Caco-2 (cell line): ENCODE data around the gene IRF4. TPM values are rescaled to one million over a fixed set of nuclear protein-coding genes. Genes with fewer than 3 reads are reported as not detected.

Experiments
- BruUV-seq: library from RNA; stranded (reverse); fragments of 400-500 nt; replicated peaks from 2 replicates; lab custom pipeline; 2021; lab: Mats Ljungman, UMichigan
- CTCF ChIA-PET: fragments of 300-600 bp; sonication (Branson Sonifier 250); formaldehyde crosslinking; loops from one replicate; lab custom pipeline; 2022; ENCODE audit warnings: antibody characterized with exemption; lab: Charles Lee
- POLR2A ChIA-PET: fragments of 300-600 bp; sonication (Branson Sonifier 250); formaldehyde crosslinking; loops from one replicate; lab custom pipeline; 2022; ENCODE audit warnings: antibody characterized with exemption; lab: Charles Lee
- DNase-seq, 2 experiments: peaks; one replicate each; pipeline versions ENCODE4 v3.0.0 to v3.0.0-alpha.2; 2020 to 2022
- H3K27me3 ChIP-seq: replicated peaks from 2 replicates; pipeline ENCODE4 v1.6.0; 2011; ENCODE audit warnings: low read length; ENCODE audit not compliant: control insufficient read depth, insufficient read depth
- H3K36me3 ChIP-seq: 2 replicates; pipeline ENCODE4 v1.5.1; 2011; ENCODE audit warnings: low read length; ENCODE audit not compliant: control insufficient read depth, insufficient read depth
- H3K4me1 ChIP-seq: fragments of 250-450 bp; sonication (Bioruptor Pico); 2 replicates; pipeline ENCODE4 v1.5.1; 2020; ENCODE audit warnings: mild to moderate bottlenecking
- H3K4me3 ChIP-seq: 2 replicates; pipeline ENCODE4 v1.5.1; 2011; ENCODE audit warnings: low read depth, mild to moderate bottlenecking, control low read depth, low read length
- H3K9me3 ChIP-seq: fragments of 250-450 bp; sonication (Bioruptor Pico); 2 replicates; pipeline ENCODE4 v1.5.1; 2020; ENCODE audit warnings: mild to moderate bottlenecking, moderate library complexity
- H3K27ac Mint-ChIP-seq: one replicate; pipeline ENCODE4 v1.8.0; 2022; ENCODE audit warnings: mixed read lengths; ENCODE audit not compliant: unreplicated experiment
- H3K27me3 Mint-ChIP-seq: one replicate; pipeline ENCODE4 v1.8.0; 2022; ENCODE audit warnings: mixed read lengths; ENCODE audit not compliant: insufficient read depth, unreplicated experiment
- H3K36me3 Mint-ChIP-seq: one replicate; pipeline ENCODE4 v1.8.0; 2022; ENCODE audit warnings: mild to moderate bottlenecking, mixed read lengths; ENCODE audit not compliant: insufficient read depth, unreplicated experiment
- H3K4me1 Mint-ChIP-seq: one replicate; pipeline ENCODE4 v1.8.0; 2022; ENCODE audit warnings: low read depth, mixed read lengths; ENCODE audit not compliant: unreplicated experiment
- H3K4me3 Mint-ChIP-seq: one replicate; pipeline ENCODE4 v1.8.0; 2022; ENCODE audit warnings: mild to moderate bottlenecking, moderate library complexity, mixed read lengths; ENCODE audit not compliant: unreplicated experiment
- H3K9me3 Mint-ChIP-seq: one replicate; pipeline ENCODE4 v1.8.0; 2022; ENCODE audit warnings: mixed read lengths; ENCODE audit not compliant: unreplicated experiment
- CTCF ChIP-seq, 2 experiments: fragments of 200-600 bp in 1 of 2; IDR thresholded peaks; 1 replicate in 1 of 2; 2 replicates in 1 of 2; pipeline versions ENCODE4 v1.5.1 to v1.8.0; 2011 to 2022; ENCODE audit warnings: antibody characterized with exemption in 1 of 2, control low read depth in 1 of 2, inconsistent platforms in 1 of 2, low read depth in 1 of 2, low read length in 1 of 2, mild to moderate bottlenecking in 1 of 2, moderate library complexity in 1 of 2; ENCODE audit not compliant: insufficient read depth in 1 of 2, severe bottlenecking in 1 of 2, unreplicated experiment in 1 of 2
- intact Hi-C: fragments of 100-400 bp; cut with micrococcal nuclease; formaldehyde crosslinking; loops from one replicate; pipeline ENCODE4 v1.10.0; 2022; ENCODE audit not compliant: unreplicated experiment
- total RNA-seq: library from RNA; stranded (reverse); gene quantifications from 2 replicates; pipeline ENCODE4 v1.2.3, GENCODE V29; 2022

The IRF4 gene
- total RNA-seq, 1 experiment from 2014 or later: not detected

GRCh38 chr6:362924-363249 is 28.7 kb upstream of the IRF4 start:
- Histone ChIP-seq H3K9me3 (peaks cover 6% of the 10 kb centered on the region; the same call in 1 of the 2 replicates), H3K4me3 (no peak overlapping the region), H3K27me3 (no peaks in the 10 kb centered on the region), H3K36me3 (no peaks in the 10 kb centered on the region), H3K4me1 (no peaks in the 10 kb centered on the region)
- no peak for DNase-seq
- H3K27ac Mint-ChIP-seq: no peak overlapping the region
- peaks cover 15% of the 10 kb centered on the region for H3K27me3 Mint-ChIP-seq
- POLR2A ChIA-PET: no interaction called here
- CTCF ChIA-PET: no interaction called here
- peaks cover 19% of the 10 kb centered on the region for H3K9me3 Mint-ChIP-seq
- no peak overlapping the region for H3K4me3 Mint-ChIP-seq
- intact Hi-C loops: no loop called here
- no peaks in the 10 kb centered on the region for H3K4me1 Mint-ChIP-seq
- BruUV-seq: no TSS peak
- H3K36me3 Mint-ChIP-seq: no peaks in the 10 kb centered on the region
- no peak for TF ChIP-seq CTCF (IDR thresholded peaks at IDR 0.05; ENCODE audit: insufficient read depth in 1 of 2, low read depth in 1 of 2, low read length in 1 of 2, severe bottlenecking in 1 of 2, unreplicated experiment in 1 of 2)

GRCh38 chr6:363291-363690 is 28.3 kb upstream of the IRF4 start:
- POLR2A ChIA-PET: no interaction called here
- H3K27me3 ChIP-seq: no peaks in the 10 kb centered on the region
- Mint-ChIP-seq H3K36me3 (no peaks in the 10 kb centered on the region), H3K9me3 (peaks cover 19% of the 10 kb centered on the region), H3K27me3 (peaks cover 15% of the 10 kb centered on the region), H3K4me3 (no peak overlapping the region), H3K27ac (no peak overlapping the region), H3K4me1 (no peaks in the 10 kb centered on the region)
- H3K4me3 ChIP-seq: no peak overlapping the region
- H3K9me3 ChIP-seq: peaks cover 6% of the 10 kb centered on the region; the same call in 1 of the 2 replicates
- BruUV-seq: no TSS peak
- no peaks in the 10 kb centered on the region for H3K4me1 ChIP-seq
- no peak for DNase-seq
- intact Hi-C loops: no loop called here
- H3K36me3 ChIP-seq: no peaks in the 10 kb centered on the region
- CTCF ChIA-PET: no interaction called here
- TF ChIP-seq CTCF (IDR thresholded peaks at IDR 0.05; ENCODE audit: insufficient read depth in 1 of 2, low read depth in 1 of 2, low read length in 1 of 2, severe bottlenecking in 1 of 2, unreplicated experiment in 1 of 2): no peak

DNA sequence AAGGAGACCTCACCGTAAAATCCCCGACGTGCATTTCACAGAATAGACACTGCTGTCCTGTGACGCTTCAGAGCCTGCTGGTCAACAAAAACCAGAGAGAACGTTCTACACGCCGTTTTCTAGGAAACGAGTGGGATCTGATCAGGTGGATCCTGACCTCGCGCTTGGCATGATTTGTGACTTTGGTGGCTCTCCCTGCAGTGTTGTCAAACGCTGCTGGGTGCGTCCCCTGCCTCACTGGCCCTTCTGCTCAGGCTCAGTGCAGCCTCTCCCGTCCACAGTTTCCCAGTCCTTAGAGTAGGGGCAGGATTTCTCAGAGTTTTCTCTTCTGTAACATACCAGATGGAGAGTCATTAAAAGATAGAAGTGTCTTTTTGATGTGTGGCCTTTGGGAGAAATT is 27.6 kb upstream of the IRF4 start:
- Mint-ChIP-seq H3K27ac (no peak overlapping the region), H3K27me3 (peaks cover 15% of the 10 kb centered on the region), H3K4me3 (no peak overlapping the region), H3K4me1 (no peaks in the 10 kb centered on the region), H3K36me3 (no peaks in the 10 kb centered on the region), H3K9me3 (peaks cover 19% of the 10 kb centered on the region)
- POLR2A ChIA-PET: no interaction called here
- no peaks in the 10 kb centered on the region for H3K4me1 ChIP-seq
- BruUV-seq: no TSS peak
- peaks cover 6% of the 10 kb centered on the region; the same call in 1 of the 2 replicates for H3K9me3 ChIP-seq
- no peak overlapping the region for H3K4me3 ChIP-seq
- intact Hi-C loops: no loop called here
- H3K27me3 ChIP-seq: no peaks in the 10 kb centered on the region
- H3K36me3 ChIP-seq: no peaks in the 10 kb centered on the region
- no peak for DNase-seq
- CTCF ChIA-PET: no interaction called here
- no peak for TF ChIP-seq CTCF (IDR thresholded peaks at IDR 0.05; ENCODE audit: insufficient read depth in 1 of 2, low read depth in 1 of 2, low read length in 1 of 2, severe bottlenecking in 1 of 2, unreplicated experiment in 1 of 2)
